HUES48 (cell line): ENCODE results near the gene UBQLNL.

Experiments used
- H3K27ac ChIP-seq: one replicate; pipeline ENCODE4 v1.7.0; 2013; ENCODE audit warnings: low read depth, low read length, inconsistent platforms
- H3K27me3 ChIP-seq: 2 replicates; pipeline ENCODE4 v1.6.1; 2013; ENCODE audit warnings: mild to moderate bottlenecking, low read length; ENCODE audit not compliant: control insufficient read depth, insufficient read depth
- H3K36me3 ChIP-seq: 2 replicates; pipeline ENCODE4 v1.6.1; 2013; ENCODE audit warnings: low read length; ENCODE audit not compliant: control insufficient read depth, insufficient read depth
- H3K4me1 ChIP-seq: 2 replicates; pipeline ENCODE4 v1.6.1; 2013; ENCODE audit warnings: mild to moderate bottlenecking, low read length; ENCODE audit not compliant: control insufficient read depth, insufficient read depth
- H3K4me3 ChIP-seq: 2 replicates; pipeline ENCODE4 v1.5.1; 2013; ENCODE audit warnings: mild to moderate bottlenecking, low read depth, low read length
- H3K9ac ChIP-seq: 2 replicates; pipeline ENCODE4 v1.6.1; 2013; ENCODE audit warnings: mild to moderate bottlenecking, low read depth, low read length, moderate library complexity
- H3K9me3 ChIP-seq: 2 replicates; pipeline ENCODE4 v1.6.1; 2013; ENCODE audit warnings: low read length; ENCODE audit not compliant: control insufficient read depth, insufficient read depth

UBQLNL gene

DNA sequence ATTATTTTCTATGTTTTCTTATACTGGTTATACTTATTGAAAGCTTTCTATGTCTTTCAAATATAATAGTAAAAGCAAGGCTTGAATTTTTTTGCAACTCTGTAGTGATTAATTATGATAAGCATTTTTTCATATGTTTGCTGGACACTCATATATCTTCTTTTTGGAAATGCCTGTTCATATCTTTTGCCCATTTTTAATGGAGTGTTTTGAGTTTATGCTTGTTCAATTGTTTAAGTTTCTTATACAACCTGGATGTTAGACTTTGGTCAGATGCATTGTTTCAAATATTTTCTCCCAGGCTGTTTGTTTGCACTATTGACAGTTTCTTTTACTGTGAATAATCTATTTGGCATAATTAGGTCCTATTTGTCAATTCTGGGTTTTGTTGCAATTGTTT is 20.0 kb upstream of the UBQLNL start:
- Histone ChIP-seq H3K9me3 (no peaks in the 10 kb centered on the region), H3K36me3 (no peaks in the 10 kb centered on the region), H3K27ac (no peak overlapping the region)

DNA sequence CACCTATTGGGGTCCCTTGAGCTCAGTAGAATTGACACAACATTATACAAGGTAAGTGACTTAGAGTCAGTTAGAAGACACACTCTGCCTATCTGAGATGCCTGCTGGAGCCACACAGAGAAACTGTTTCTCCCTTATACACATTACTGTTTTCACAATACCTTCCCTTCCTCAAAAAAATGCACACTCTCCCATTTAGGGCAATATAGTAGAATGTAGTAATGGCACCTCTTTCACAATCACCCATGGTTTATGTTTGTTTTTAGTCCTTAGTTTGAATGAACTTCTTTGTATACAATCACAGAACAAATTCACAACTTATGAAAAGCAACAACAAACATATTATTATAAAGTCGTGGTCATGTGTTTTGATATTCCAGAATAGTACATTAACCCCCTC is 17.5 kb upstream of the UBQLNL start:
- Histone ChIP-seq H3K4me1 (no peaks in the 10 kb centered on the region), H3K27me3 (no peaks in the 10 kb centered on the region), H3K27ac (no peak overlapping the region), H3K4me3 (no peak overlapping the region), H3K36me3 (no peaks in the 10 kb centered on the region), H3K9me3 (no peaks in the 10 kb centered on the region), H3K9ac (no peak overlapping the region)

More for the DNA sequence above, 20.0 kb upstream of the UBQLNL start:
- Histone ChIP-seq H3K9ac (no peak overlapping the region), H3K4me3 (no peak overlapping the region), H3K27me3 (no peaks in the 10 kb centered on the region), H3K4me1 (no peaks in the 10 kb centered on the region)

DNA sequence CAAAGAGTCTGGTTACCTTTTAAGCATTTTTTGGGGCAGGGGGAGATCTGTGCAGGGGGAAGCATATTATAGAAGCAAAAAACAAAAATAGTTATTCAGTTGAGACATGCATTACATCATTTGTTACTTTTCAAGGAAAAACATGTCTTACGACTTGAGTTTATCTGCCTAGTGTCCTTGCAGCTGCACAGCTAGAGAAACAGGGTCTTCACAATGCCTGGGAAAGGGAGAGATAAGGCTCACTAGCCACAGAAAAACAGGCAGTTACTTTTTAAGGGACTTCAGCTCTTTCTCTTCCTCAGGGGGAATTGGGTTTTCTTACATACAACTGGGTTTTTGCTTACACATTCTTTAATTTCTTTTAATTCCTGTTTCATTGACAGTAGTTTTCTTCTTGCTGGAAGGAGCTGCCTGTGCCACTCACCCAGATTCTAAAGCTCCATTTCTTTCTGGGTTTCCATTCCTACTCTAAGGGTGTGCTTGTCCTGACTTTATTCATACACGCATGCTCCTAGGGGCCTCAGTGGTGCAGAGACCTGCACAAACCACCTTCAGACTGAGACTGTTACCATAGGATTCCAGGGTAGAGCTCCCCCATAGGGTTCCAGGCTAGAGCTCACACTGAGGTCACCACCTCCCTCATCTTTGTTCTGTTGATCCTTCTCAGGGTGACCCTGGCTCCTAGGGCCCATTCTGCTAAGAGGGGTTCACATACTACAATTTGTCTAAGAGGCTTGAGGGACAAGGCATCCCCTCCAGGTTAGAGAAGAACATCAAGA is 14.7 kb upstream of the UBQLNL start:
- Histone ChIP-seq H3K27ac (no peak overlapping the region), H3K4me3 (no peak overlapping the region), H3K36me3 (no peaks in the 10 kb centered on the region), H3K27me3 (peaks cover 11% of the 10 kb centered on the region), H3K9me3 (no peaks in the 10 kb centered on the region), H3K4me1 (no peaks in the 10 kb centered on the region), H3K9ac (no peak overlapping the region)

DNA sequence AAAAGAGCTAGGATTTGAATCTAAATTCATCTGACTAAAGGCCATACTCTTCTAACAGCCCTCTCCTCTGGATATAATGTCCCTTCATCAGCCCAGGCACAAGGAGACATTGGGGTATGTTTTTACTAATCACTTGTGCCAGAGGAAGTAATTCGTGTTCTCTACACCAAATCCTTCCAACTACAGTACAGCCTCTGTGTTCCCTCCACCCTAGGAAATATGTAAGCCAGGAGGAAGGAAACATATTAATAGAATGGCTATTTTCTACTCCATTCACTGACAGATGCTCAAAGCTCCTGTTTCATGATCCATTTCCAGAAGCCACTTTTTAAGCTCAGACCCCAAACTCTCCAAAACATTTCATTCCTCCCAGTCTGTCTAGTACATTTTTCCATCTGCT is 12.0 kb upstream of the UBQLNL start:
- no peaks in the 10 kb centered on the region for H3K9me3 ChIP-seq
- H3K4me1 ChIP-seq: peaks cover 11% of the 10 kb centered on the region
- H3K4me3 ChIP-seq: no peak overlapping the region
- H3K36me3 ChIP-seq: no peaks in the 10 kb centered on the region
- no peak overlapping the region for H3K9ac ChIP-seq
- H3K27ac ChIP-seq: no peak overlapping the region
- peaks cover 32% of the 10 kb centered on the region for H3K27me3 ChIP-seq

DNA sequence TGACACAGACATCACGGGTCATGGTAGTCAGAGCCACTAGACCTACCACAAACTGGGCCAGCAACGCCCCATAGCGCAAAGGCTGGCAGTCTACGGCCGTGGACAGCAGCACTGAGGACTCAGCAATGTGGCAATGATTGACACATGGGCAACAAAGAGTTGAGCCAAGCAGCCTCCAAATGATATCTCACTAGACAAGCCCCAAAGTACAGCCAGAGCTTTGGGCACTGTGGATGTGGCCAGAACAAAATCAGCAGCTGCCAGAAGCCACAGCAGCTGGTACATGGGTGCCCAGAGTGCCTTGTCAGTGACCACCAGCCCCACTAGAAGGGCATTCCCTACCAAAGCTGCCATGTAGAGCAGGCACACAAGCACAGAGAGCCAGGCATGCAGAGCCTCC is 11.2 kb upstream of the UBQLNL start:
- Histone ChIP-seq H3K4me3 (no peak overlapping the region), H3K27me3 (peaks cover 40% of the 10 kb centered on the region)

DNA sequence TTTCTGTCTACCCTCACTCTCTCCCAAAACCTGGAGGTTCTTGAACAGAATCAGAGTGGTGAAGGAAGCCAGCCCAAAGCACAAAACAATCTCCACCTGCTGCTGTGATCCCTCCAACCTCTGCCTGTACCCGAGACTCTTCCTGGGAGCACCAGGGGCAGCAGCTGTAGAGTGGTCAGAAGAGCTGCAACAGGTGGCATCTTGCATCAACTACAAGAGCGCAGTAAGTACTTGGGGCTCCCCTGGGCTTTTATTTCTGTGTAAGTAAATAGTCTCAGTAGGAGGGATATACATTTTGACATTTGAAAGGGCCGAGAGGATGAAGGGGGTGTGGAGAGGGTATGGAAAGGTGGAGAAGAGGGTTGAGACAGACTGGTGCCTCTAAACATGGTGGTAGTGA is 8.3 kb upstream of the UBQLNL start:
- no peaks in the 10 kb centered on the region for H3K9me3 ChIP-seq
- no peak overlapping the region for H3K4me3 ChIP-seq
- H3K9ac ChIP-seq: no peak overlapping the region
- H3K4me1 ChIP-seq: peaks cover 11% of the 10 kb centered on the region
- H3K36me3 ChIP-seq: no peaks in the 10 kb centered on the region
- H3K27ac ChIP-seq: no peak overlapping the region
- peaks cover 45% of the 10 kb centered on the region for H3K27me3 ChIP-seq

More for the DNA sequence above, 11.2 kb upstream of the UBQLNL start:
- Histone ChIP-seq H3K36me3 (no peaks in the 10 kb centered on the region), H3K4me1 (peaks cover 11% of the 10 kb centered on the region), H3K9ac (no peak overlapping the region), H3K27ac (no peak overlapping the region), H3K9me3 (no peaks in the 10 kb centered on the region)

DNA sequence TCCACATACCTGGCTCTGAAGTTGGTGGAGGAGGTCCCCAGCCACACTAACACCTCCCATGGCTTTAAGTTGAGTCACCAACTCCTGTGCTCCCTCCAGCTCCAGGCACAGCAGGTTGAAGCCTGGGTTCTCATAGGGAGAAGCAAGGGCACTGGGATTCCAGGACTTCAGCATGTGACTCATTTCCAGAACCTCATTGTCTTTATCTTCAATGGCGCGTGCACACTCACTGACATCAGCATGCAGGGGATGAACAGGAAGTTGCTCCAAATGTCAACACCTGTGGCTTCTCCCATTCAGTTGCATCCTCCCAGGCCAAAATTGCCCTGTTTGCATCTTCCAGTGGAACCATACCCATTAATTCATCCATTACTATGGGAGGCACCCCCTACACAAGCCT is 5.8 kb upstream of the UBQLNL start:
- no peak overlapping the region for H3K27ac ChIP-seq
- peaks cover 45% of the 10 kb centered on the region for H3K27me3 ChIP-seq
- H3K9me3 ChIP-seq: no peaks in the 10 kb centered on the region
- H3K4me1 ChIP-seq: peaks cover 11% of the 10 kb centered on the region
- no peak overlapping the region for H3K9ac ChIP-seq
- no peaks in the 10 kb centered on the region for H3K36me3 ChIP-seq
- H3K4me3 ChIP-seq: no peak overlapping the region

DNA sequence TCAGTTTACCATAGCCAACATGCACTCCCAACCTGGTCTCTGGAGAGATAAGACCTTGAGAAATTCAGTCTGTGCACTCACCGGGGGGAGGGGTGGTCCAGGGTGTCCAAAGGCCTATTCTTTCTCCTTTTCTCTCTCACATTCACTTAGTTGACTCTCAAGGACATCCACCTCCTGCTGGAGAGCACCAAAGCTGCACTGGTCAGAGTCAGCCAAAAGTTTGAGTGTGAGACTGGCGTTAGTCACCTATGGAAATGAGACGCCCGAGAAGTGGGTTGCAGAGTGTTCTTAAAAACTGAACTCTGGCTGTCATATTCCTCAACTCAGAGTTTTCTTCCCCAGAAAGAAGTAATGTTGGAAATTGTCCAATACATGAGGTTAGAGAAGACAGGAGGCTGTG is 5.0 kb upstream of the UBQLNL start:
- Histone ChIP-seq H3K36me3 (no peaks in the 10 kb centered on the region), H3K9me3 (no peaks in the 10 kb centered on the region), H3K4me3 (no peak overlapping the region), H3K9ac (no peak overlapping the region), H3K27me3 (peaks cover 37% of the 10 kb centered on the region), H3K27ac (no peak overlapping the region), H3K4me1 (peaks cover 11% of the 10 kb centered on the region)

DNA sequence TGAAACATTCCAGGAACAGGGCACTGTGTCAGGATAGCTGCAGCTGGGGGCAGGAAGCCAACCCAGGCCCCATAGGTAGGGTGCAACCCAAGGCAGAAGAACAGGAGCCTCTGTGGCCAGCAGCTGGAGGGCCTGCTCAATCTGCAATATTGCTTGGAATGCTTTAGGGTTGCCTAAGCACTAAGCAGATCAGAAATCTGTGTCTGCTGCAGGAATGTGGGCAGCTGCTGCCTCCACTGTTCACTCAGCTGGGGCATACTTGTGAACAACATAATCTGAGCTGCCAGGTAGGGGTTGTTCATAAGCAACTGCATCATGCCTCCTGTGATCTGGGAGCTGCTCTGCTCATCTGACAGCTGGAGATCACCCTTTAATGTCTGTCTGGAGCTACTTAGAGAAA is 1.7 kb downstream of the UBQLNL start:
- no peak overlapping the region for H3K27ac ChIP-seq
- no peak overlapping the region for H3K4me3 ChIP-seq
- no peaks in the 10 kb centered on the region for H3K9me3 ChIP-seq
- H3K9ac ChIP-seq: no peak overlapping the region
- peaks cover 5% of the 10 kb centered on the region; the same call in 1 of the 2 replicates for H3K4me1 ChIP-seq
- H3K36me3 ChIP-seq: no peaks in the 10 kb centered on the region
- H3K27me3 ChIP-seq: no peaks in the 10 kb centered on the region

DNA sequence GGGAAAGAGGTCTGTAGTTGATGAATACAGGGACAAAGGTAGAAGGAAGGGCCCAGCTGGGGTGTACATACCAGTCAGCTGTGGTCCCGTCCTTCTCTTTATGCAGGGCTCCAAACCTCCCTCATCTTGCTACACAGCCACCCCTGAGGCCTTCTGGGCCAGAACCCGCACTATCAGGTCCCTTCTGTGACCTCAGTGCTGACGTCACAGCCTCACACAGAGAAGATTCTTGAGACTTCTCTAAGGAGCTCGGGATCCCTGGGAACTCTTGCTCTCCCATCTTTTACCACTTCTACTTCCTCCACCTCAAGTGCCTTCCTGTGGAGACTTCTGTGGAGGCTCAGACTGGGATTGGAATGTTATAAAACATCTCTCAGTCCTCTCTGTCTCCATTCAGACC is 6.7 kb downstream of the UBQLNL start, which contains the start of gene UBQLN3:
Gene UBQLN3, minus strand, starts transcription at position 155 of the 400 bp plus-strand sequence. CDS start 399 bp downstream, outside the sequence.
- no peaks in the 10 kb centered on the region for H3K36me3 ChIP-seq
- no peaks in the 10 kb centered on the region for H3K9me3 ChIP-seq
- no peak within 1 kb of the TSS for H3K27ac ChIP-seq
- H3K27me3 ChIP-seq: no peaks in the 10 kb centered on the region
- H3K4me1 ChIP-seq: peaks cover 5% of the 10 kb centered on the region; the same call in 1 of the 2 replicates
- H3K4me3 ChIP-seq: no peak within 1 kb of the TSS
- H3K9ac ChIP-seq: no peak within 1 kb of the TSS

DNA sequence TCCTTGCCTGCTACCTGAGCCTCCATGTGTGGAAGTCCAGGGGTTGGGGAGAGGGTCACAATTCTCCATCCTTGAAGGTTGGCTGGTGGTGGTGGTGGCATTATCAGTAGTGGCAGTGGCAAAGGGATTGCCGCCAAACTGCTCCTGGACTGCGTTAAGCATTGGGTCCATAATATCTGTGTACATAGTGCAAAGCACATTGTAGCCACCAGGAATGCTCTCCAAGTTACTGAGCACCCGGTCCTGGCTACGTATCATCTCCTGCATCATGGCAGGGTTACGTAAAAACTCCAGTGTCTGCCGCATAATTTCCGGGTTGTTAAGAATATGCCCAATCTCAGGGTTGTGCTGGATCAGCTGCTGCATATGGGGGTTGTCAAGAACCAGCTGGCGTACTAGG is 7.9 kb downstream of the UBQLNL start:
- Histone ChIP-seq H3K9me3 (no peaks in the 10 kb centered on the region), H3K27me3 (no peaks in the 10 kb centered on the region), H3K4me1 (peaks cover 5% of the 10 kb centered on the region; the same call in 1 of the 2 replicates), H3K27ac (no peak overlapping the region), H3K36me3 (no peaks in the 10 kb centered on the region), H3K4me3 (no peak overlapping the region), H3K9ac (no peak overlapping the region)
